Measurements from ENCODE around the gene SMAD1.

SMAD1 gene

DNA sequence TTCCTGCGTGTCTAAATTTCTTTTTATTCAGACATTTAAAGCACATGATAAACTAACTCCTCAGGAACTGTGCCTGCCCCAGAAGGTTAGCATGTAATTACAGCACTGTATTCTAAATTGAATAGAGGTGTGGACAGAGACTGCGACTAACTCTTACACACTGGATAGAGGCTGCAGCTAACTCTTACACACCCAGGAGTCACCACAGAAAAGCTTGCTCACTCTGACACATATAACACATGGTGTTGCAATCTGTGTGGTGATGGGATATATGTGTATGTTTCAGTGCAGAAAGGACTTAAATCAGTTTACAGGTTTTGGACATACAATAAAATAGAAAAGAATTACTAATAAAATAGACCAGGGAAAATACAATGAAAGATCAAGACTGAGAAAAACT, 41.5 kb downstream of the SMAD1 start:
- no peak for TF ChIP-seq CTCF (conservative IDR thresholded peaks at IDR 0.05; ENCODE audit: low read length)
- DNase-seq (ENCODE audit: low read depth) = no peak
- no peak overlapping the region for H3K4me3 ChIP-seq (ENCODE audit: low read length)

DNA sequence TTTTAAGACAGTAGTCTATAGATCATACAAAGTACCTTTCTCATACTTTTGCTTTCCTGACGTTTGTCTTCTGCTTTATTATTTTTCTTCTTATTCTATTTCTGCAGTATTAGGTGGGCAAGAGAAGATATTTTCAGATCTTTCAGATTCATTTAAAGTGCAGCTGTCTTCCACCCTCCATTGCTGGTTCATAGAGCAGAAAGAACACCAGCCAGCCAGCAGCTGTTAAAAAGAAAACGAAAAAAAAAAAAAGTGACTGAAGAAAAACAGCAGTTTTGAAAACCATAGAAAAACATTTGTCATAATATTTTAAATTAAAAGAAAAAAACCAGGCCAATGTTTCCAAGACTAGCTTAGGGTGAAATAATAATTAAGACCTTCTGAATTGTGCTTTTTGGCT, 42.9 kb downstream of the SMAD1 start:
- DNase-seq (ENCODE audit: low read depth) = no peak
- TF ChIP-seq CTCF (conservative IDR thresholded peaks at IDR 0.05; ENCODE audit: low read length) = no peak
- H3K4me3 ChIP-seq (ENCODE audit: low read length) = no peak overlapping the region

DNA sequence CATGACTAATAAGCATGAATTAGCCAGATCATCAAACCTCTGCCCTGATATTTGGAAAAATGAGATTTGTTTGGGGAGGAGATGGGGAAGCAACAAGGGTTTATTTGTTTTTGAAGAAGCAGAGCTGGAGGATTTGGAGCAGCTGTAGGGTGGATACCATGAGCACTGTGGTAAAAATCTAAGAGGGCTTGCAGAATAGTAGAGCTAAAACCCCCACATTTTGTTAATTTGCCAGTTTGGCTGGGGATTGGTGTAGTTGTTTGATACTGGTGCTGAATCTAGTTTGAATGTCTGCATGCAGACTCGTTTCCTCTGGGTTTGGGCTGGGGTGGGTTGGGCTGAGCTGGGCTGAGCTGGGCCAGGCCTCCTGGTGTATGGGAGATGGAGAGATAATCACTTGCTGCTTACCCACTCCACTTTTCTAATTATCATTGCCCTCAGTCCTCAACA, 43.7 kb downstream of the SMAD1 start:
- H3K4me3 ChIP-seq (ENCODE audit: low read length) = no peak overlapping the region
- no peak for DNase-seq (ENCODE audit: low read depth)
- TF ChIP-seq CTCF (conservative IDR thresholded peaks at IDR 0.05; ENCODE audit: low read length) = no peak

GRCh38 chr4:145527773-145528172, 46.1 kb downstream of the SMAD1 start:
- no peak for TF ChIP-seq CTCF (conservative IDR thresholded peaks at IDR 0.05; ENCODE audit: low read length)
- H3K4me3 ChIP-seq (ENCODE audit: low read length) = no peak overlapping the region
- no peak for DNase-seq (ENCODE audit: low read depth)

GRCh38 chr4:145528601-145529000, 46.9 kb downstream of the SMAD1 start:
- H3K4me3 ChIP-seq (ENCODE audit: low read length) = no peak overlapping the region
- DNase-seq (ENCODE audit: low read depth) = no peak
- no peak for TF ChIP-seq CTCF (conservative IDR thresholded peaks at IDR 0.05; ENCODE audit: low read length)

- DNase-seq (ENCODE audit: low read depth) = no peak
- TF ChIP-seq CTCF (conservative IDR thresholded peaks at IDR 0.05; ENCODE audit: low read length) = no peak
Observed at GRCh38 chr4:145530189-145530588, 48.5 kb downstream of the SMAD1 start.

GRCh38 chr4:145530662-145531061, 49.0 kb downstream of the SMAD1 start:
- no peak for TF ChIP-seq CTCF (conservative IDR thresholded peaks at IDR 0.05; ENCODE audit: low read length)
- DNase-seq (ENCODE audit: low read depth) = no peak
- H3K4me3 ChIP-seq (ENCODE audit: low read length) = no peak overlapping the region

More at GRCh38 chr4:145530189-145530588, 48.5 kb downstream of the SMAD1 start:
- H3K4me3 ChIP-seq (ENCODE audit: low read length) = no peak overlapping the region

Measured in AG10803 (cell line).